Measurements from ENCODE around the gene COQ8A.

- TF ChIP-seq ATF3 (CRISPR knock-in tag; conservative IDR thresholded peaks at IDR 0.05), result no peak
- TF ChIP-seq CTCF (IDR thresholded peaks at IDR 0.05), result no peak
- TF ChIP-seq GABPB1 (CRISPR knock-in tag; IDR thresholded peaks at IDR 0.05), result no peak
- no peak for TF ChIP-seq MXD4 (CRISPR knock-in tag; IDR thresholded peaks at IDR 0.05; ENCODE audit: borderline replicate concordance)
- no peak for TF ChIP-seq ZBTB43 (CRISPR knock-in tag; IDR thresholded peaks at IDR 0.05)
- TF ChIP-seq SMAD3 (CRISPR knock-in tag; IDR thresholded peaks at IDR 0.05; ENCODE audit: borderline replicate concordance), result no peak
- TF ChIP-seq E2F5 (CRISPR knock-in tag; IDR thresholded peaks at IDR 0.05), result no peak
- TF ChIP-seq NR2C2 (CRISPR knock-in tag; IDR thresholded peaks at IDR 0.05), result no peak
- no peak for TF ChIP-seq SP1 (CRISPR knock-in tag; conservative IDR thresholded peaks at IDR 0.05)
- TF ChIP-seq SMAD4 (CRISPR knock-in tag; IDR thresholded peaks at IDR 0.05), result no peak
- TF ChIP-seq MYBL2 (CRISPR knock-in tag; IDR thresholded peaks at IDR 0.05), result no peak
These were observed 43.3 kb downstream of the COQ8A start for GRCh38 chr1:226983247-226983991.

Data from WTC11 (cell line).